HepG2 (cell line): ENCODE measurements around the gene CAMTA2. TPM values are rescaled to one million over a fixed set of nuclear protein-coding genes. Genes with fewer than 3 reads are reported as not detected.

Experiments
- ATAC-seq: fragments of 200-7000 bp; cut with Tn5 transposase; 3 replicates; pipeline ENCODE4 v1.9.1; 2020; ENCODE audit warnings: mild to moderate bottlenecking, moderate library complexity
- BruUV-seq: library from RNA; stranded (reverse); fragments of 400-500 nt; replicated peaks from 2 replicates; lab custom pipeline; 2021; lab: Mats Ljungman, UMichigan
- CTCF ChIA-PET: fragments of 300-600 bp; formaldehyde crosslinking; extraction: SDS; loops from one replicate; lab custom pipeline; 2021; ENCODE audit warnings: low total read pairs, inconsistent platforms, low intra/inter-chr PET ratio; lab: Yijun Ruan, JAX
- POLR2A ChIA-PET: fragments of 350-600 bp; sonication (Branson Sonifier 250); formaldehyde crosslinking; loops from one replicate; lab custom pipeline; 2020; ENCODE audit warnings: antibody characterized with exemption, inconsistent platforms; lab: Yijun Ruan, JAX
- DNase-seq: peaks from one replicate; pipeline ENCODE4 v3.0.0-alpha.2; 2015; ENCODE audit warnings: low spot score
- FAIRE-seq: peaks from 3 replicates; lab custom pipeline; 2011; peaks lifted over from hg19 to GRCh38; lab: Jason Lieb, UNC
- H2AFZ ChIP-seq: one replicate; pipeline ENCODE4 v1.6.1; 2011; ENCODE audit warnings: low read length, inconsistent platforms
- H3K27ac ChIP-seq: fragments of 300-600 bp; 3 replicates; pipeline ENCODE4 v1.8.0; 2011; ENCODE audit warnings: mixed run types, mild to moderate bottlenecking, mixed read lengths, low read length, inconsistent platforms; ENCODE audit not compliant: insufficient read depth; ENCODE audit errors: extremely low read length
- H3K27me3 ChIP-seq, 2 experiments: fragments of 200-600 bp in 1 of 2; 2 replicates in 1 of 2; 3 replicates in 1 of 2; pipeline versions ENCODE4 v1.6.0 to v1.8.0; 2011; ENCODE audit warnings: low read length in 2 of 2, mild to moderate bottlenecking in 2 of 2, moderate library complexity in 2 of 2, inconsistent platforms in 1 of 2; ENCODE audit not compliant: insufficient read depth in 2 of 2, control insufficient read depth in 1 of 2
- H3K36me3 ChIP-seq, 2 experiments: fragments of 200-600 bp in 1 of 2; replicated peaks in 1 of 2; 2 replicates in 1 of 2; 3 replicates in 1 of 2; pipeline versions ENCODE4 v1.5.1 to v1.8.0; 2011; ENCODE audit warnings: low read length in 2 of 2, inconsistent platforms in 1 of 2; ENCODE audit not compliant: insufficient read depth in 2 of 2, control insufficient read depth in 1 of 2
- H3K4me1 ChIP-seq: 2 replicates; pipeline ENCODE4 v1.5.1; 2012; ENCODE audit warnings: low read length, inconsistent platforms; ENCODE audit not compliant: insufficient read depth
- H3K4me2 ChIP-seq: 2 replicates; pipeline ENCODE4 v1.6.0; 2011; ENCODE audit warnings: low read depth, low read length, inconsistent platforms
- H3K4me3 ChIP-seq, 3 experiments: fragments of 200-600 bp in 1 of 3; sonication (generic), shearing (Covaris generic) in 1 of 3; replicated peaks in 1 of 3; 2 replicates each; pipeline ENCODE4 v1.5.1; 2011 to 2016; ENCODE audit warnings: low read length in 3 of 3, inconsistent platforms in 2 of 3, low read depth in 2 of 3, mild to moderate bottlenecking in 2 of 3, control low read depth in 1 of 3, mixed read lengths in 1 of 3; ENCODE audit not compliant: insufficient read depth in 1 of 3
- H3K79me2 ChIP-seq: one replicate; pipeline ENCODE4 v1.6.1; 2011; ENCODE audit warnings: low read length, inconsistent platforms; ENCODE audit not compliant: insufficient read depth
- H3K9ac ChIP-seq: 2 replicates; pipeline ENCODE4 v1.6.0; 2011; ENCODE audit warnings: mild to moderate bottlenecking, low read depth, low read length, inconsistent platforms; ENCODE audit not compliant: insufficient read depth
- H3K9me3 ChIP-seq: 2 replicates; pipeline ENCODE4 v1.5.1; 2012; ENCODE audit warnings: mild to moderate bottlenecking, low read length
- H4K20me1 ChIP-seq: 2 replicates; pipeline ENCODE4 v1.6.0; 2011; ENCODE audit warnings: inconsistent platforms, mild to moderate bottlenecking, low read length, moderate library complexity; ENCODE audit not compliant: insufficient read depth
- EED ChIP-seq: sonication (generic); formaldehyde crosslinking; IDR thresholded peaks from 2 replicates; pipeline ENCODE4 v1.5.0; 2020; ENCODE audit warnings: mild to moderate bottlenecking, missing genetic modification reagents
- FOXP1 ChIP-seq, 2 experiments: fragments of 450-650 bp in 1 of 2; IDR thresholded peaks; 2 replicates each; pipeline ENCODE4 v1.6.1; 2017 to 2018; ENCODE audit warnings: antibody characterized with exemption in 1 of 2
- GLMP ChIP-seq: sonication (generic); formaldehyde crosslinking; IDR thresholded peaks from 2 replicates; pipeline ENCODE4 v1.9.0; 2021; ENCODE audit warnings: missing genetic modification reagents, mild to moderate bottlenecking, borderline replicate concordance
- PLRG1 ChIP-seq: fragments of 450-650 bp; conservative IDR thresholded peaks from 2 replicates; pipeline ENCODE4 v1.6.1; 2016
- TAF1 ChIP-seq: sonication (generic); formaldehyde crosslinking; IDR thresholded peaks from 2 replicates; pipeline ENCODE4 v1.4.0; 2020; ENCODE audit warnings: missing genetic modification reagents
- TIGD3 ChIP-seq: sonication (generic); formaldehyde crosslinking; IDR thresholded peaks from 2 replicates; pipeline ENCODE4 v1.5.1; 2020; ENCODE audit warnings: mild to moderate bottlenecking, missing genetic modification reagents, borderline replicate concordance
- ZBTB42 ChIP-seq: sonication (generic); formaldehyde crosslinking; IDR thresholded peaks from 2 replicates; pipeline ENCODE4 v1.5.0; 2020; ENCODE audit warnings: mild to moderate bottlenecking, missing genetic modification reagents
- ZHX2 ChIP-seq, 2 experiments: sonication (generic) in 1 of 2; formaldehyde crosslinking in 1 of 2; IDR thresholded peaks; 2 replicates each; pipeline versions ENCODE4 v1.6.1 to v1.9.0; 2014 to 2022; ENCODE audit warnings: antibody characterized with exemption in 1 of 2, borderline replicate concordance in 1 of 2, inconsistent platforms in 1 of 2, low read depth in 1 of 2, missing genetic modification reagents in 1 of 2
- ZNF503 ChIP-seq: sonication (generic); formaldehyde crosslinking; IDR thresholded peaks from 2 replicates; pipeline ENCODE4 v1.4.0; 2020; ENCODE audit warnings: missing genetic modification reagents
- ZNF547 ChIP-seq: sonication (generic); formaldehyde crosslinking; IDR thresholded peaks from 2 replicates; pipeline ENCODE4 v1.5.1; 2020; ENCODE audit warnings: mild to moderate bottlenecking, missing genetic modification reagents
- ZNF556 ChIP-seq: sonication (generic); formaldehyde crosslinking; IDR thresholded peaks from 2 replicates; pipeline ENCODE4 v1.4.0; 2020; ENCODE audit warnings: mild to moderate bottlenecking, missing genetic modification reagents, borderline replicate concordance
- ZNF558 ChIP-seq: sonication (generic); formaldehyde crosslinking; IDR thresholded peaks from 2 replicates; pipeline ENCODE4 v1.9.0; 2022; ENCODE audit warnings: mild to moderate bottlenecking, missing genetic modification reagents, borderline replicate concordance
- ZNF567 ChIP-seq: sonication (generic); formaldehyde crosslinking; IDR thresholded peaks from 2 replicates; pipeline ENCODE4 v1.8.1; 2023; ENCODE audit warnings: mild to moderate bottlenecking, missing genetic modification reagents, borderline replicate concordance
- WGBS: methylation state at CpG from one replicate; pipeline ENCODE4 v1.1.6; 2017; ENCODE audit warnings: low lambda C conversion rate; 5-methylcytosine and 5-hydroxymethylcytosine counted together
- in situ Hi-C: cut with HindIII; loops from 2 replicates; pipeline ENCODE4 v1.10.0; 2017; ENCODE audit warnings: low pct_unique_long_range_greater_than_20kb; ENCODE audit not compliant: extremely low pct_ligation_motif_present
- intact Hi-C: fragments of 100-400 bp; cut with micrococcal nuclease; formaldehyde crosslinking; loops from one replicate; pipeline ENCODE4 v1.10.0; 2022; ENCODE audit not compliant: unreplicated experiment
- polyA plus RNA-seq, 8 experiments: library from polyadenylated mRNA; depleted of rRNA in 3 of 8; stranded (reverse) in 7 of 8; unstranded in 1 of 8; fragments of >200 nt; fragmentation: Illumina TruSeq in 4 of 8; extraction: Trizol in 4 of 8; gene quantifications; 2 replicates each; pipeline versions ENCODE4 v1.2.1 to v1.2.3, GENCODE V29; 2011 to 2016; ENCODE audit warnings: low read depth in 4 of 8, missing spikeins in 1 of 8, mixed read lengths in 1 of 8; ENCODE audit not compliant: insufficient read depth in 1 of 8
- total RNA-seq, 5 experiments: library from RNA; depleted of rRNA; stranded (reverse); fragments of >200 nt; fragmentation: Illumina TruSeq; extraction: Trizol; gene quantifications; 2 replicates each; pipeline ENCODE4 v1.2.3, GENCODE V29; 2016; ENCODE audit warnings: low read depth in 1 of 5

Gene CAMTA2
- total and polyA plus RNA-seq, 2 of the 13 experiments (the other 11 are each of a cell fraction or from before 2014, with no cell fraction given), result 4.1 to 7.1 TPM

GRCh38 chr17:4932756-4933155 is 54.7 kb downstream of the CAMTA2 start (continued):
- TF ChIP-seq ZHX2 (IDR thresholded peaks at IDR 0.05; ENCODE audit: low read depth), result no peak
- TF ChIP-seq ZHX2 (CRISPR knock-in tag; IDR thresholded peaks at IDR 0.05; ENCODE audit: borderline replicate concordance), result no peak
- TF ChIP-seq, all 625 proteins: peak for 0

- in situ Hi-C loops, result no loop called here
- peaks cover 10% of the 10 kb centered on the region for H3K4me1 ChIP-seq
- H3K4me3 ChIP-seq, result no peak within 1 kb of the TSS
- H3K79me2 ChIP-seq, result no peaks in the 10 kb centered on the region
- BruUV-seq, result no TSS peak
- peaks cover 0 to 3% of the 10 kb centered on the region in 2 experiments; a peak in 1 of 5 replicates for H3K36me3 ChIP-seq
- no peak within 1 kb of the TSS for H3K27ac ChIP-seq
- no peak within 1 kb of the TSS for H2AFZ ChIP-seq
- intact Hi-C loops, result no loop called here
- no peak for ATAC-seq
- no peak within 1 kb of the TSS for H3K4me2 ChIP-seq
- no peaks in the 10 kb centered on the region for H4K20me1 ChIP-seq
- no peak within 1 kb of the TSS for H3K9ac ChIP-seq
- ChIA-PET POLR2A (no interaction called here), CTCF (no interaction called here)
- FAIRE-seq, result no peak
- DNase-seq, result no peak
- no peaks in the 10 kb centered on the region for H3K9me3 ChIP-seq
- H3K27me3 ChIP-seq, result no peaks in the 10 kb centered on the region
- WGBS, result 96% methylated on average over 14 of the region's 14 CpGs
- TF ChIP-seq ZNF558 (no peak), FOXP1 (IDR thresholded peaks at IDR 0.05) (no peak), FOXP1 (CRISPR knock-in tag; IDR thresholded peaks at IDR 0.05) (no peak), TIGD3 (CRISPR knock-in tag) (no peak), ZBTB42 (CRISPR knock-in tag) (no peak), GLMP (no peak), PLRG1 (no peak), ZNF547 (no peak), ZNF556 (no peak), TAF1 (CRISPR knock-in tag) (no peak), ZNF567 (CRISPR knock-in tag) (no peak), ZNF503 (CRISPR knock-in tag) (no peak), EED (CRISPR knock-in tag) (no peak)
Observed at GRCh38 chr17:4931963-4932362, 55.5 kb downstream of the CAMTA2 start, which contains the start of gene GP1BA. TSS of gene GP1BA (plus strand) at chr17:4932277. CDS start at chr17:4932605, 328 bp downstream.
